Activated CD8-positive, alpha-beta memory T cell treated with anti-CD3 and anti-CD28 coated beads, Interleukin-2, amount 10 ng/mL, durations not matched to agents 7 days and 5 days (primary cell): ENCODE results near the gene PLEKHA7. TPM values are rescaled to one million over a fixed set of nuclear protein-coding genes. Genes with fewer than 3 reads are reported as not detected.

ENCODE experiments used
- ATAC-seq: fragments of 150-1000 bp; cut with Tn5 transposase; one replicate; pipeline ENCODE4 v1.10.0; 2021; ENCODE audit warnings: moderate library complexity
- CTCF ChIA-PET: fragments of 350-600 bp; sonication (Branson Sonifier 250); formaldehyde crosslinking; loops from one replicate; lab custom pipeline; 2021; ENCODE audit warnings: antibody characterized with exemption; lab: Charles Lee
- DNase-seq: peaks from one replicate; pipeline ENCODE4 v3.0.0-alpha.2; 2020
- H3K27ac Mint-ChIP-seq: one replicate; pipeline ENCODE4 v1.8.0; 2021; ENCODE audit warnings: mild to moderate bottlenecking, mixed read lengths
- H3K27me3 Mint-ChIP-seq: one replicate; pipeline ENCODE4 v1.8.0; 2021; ENCODE audit warnings: mixed read lengths
- H3K36me3 Mint-ChIP-seq: one replicate; pipeline ENCODE4 v1.8.0; 2021; ENCODE audit warnings: mild to moderate bottlenecking, mixed read lengths
- H3K4me1 Mint-ChIP-seq: one replicate; pipeline ENCODE4 v1.8.0; 2021; ENCODE audit warnings: mixed read lengths
- H3K4me3 Mint-ChIP-seq: one replicate; pipeline ENCODE4 v1.8.0; 2021; ENCODE audit warnings: mild to moderate bottlenecking, moderate library complexity, mixed read lengths
- H3K9me3 Mint-ChIP-seq: one replicate; pipeline ENCODE4 v1.8.0; 2022; ENCODE audit warnings: low read depth, mixed read lengths
- total RNA-seq, 2 experiments: library from RNA; stranded (reverse); gene quantifications; one replicate each; pipeline ENCODE4 v1.2.3, GENCODE V29; 2021

PLEKHA7 gene
- total RNA-seq, 2 experiments from 2014 or later: 1.1 to 9.7 TPM

DNA sequence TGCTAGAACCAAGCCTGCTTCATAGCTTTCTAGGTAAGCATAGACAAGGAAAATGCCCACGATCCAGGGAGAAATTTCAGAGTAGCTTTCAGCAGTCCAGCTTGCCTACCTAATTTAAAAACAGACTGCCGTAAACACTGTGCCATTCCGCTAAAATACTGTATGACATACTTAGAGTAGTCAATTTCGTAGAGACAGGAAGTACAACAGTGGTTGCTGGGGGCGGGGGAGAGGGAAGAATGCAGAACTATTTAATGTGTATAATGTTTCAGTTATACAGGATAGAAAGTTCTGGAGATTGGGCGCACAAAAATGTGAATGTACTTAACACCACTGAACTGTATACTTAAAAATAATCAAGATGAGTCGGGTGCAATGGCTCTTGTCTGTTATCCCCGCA is 219.1 kb downstream of the PLEKHA7 start:
- H3K36me3 Mint-ChIP-seq: no peaks in the 10 kb centered on the region
- no peak overlapping the region for H3K4me3 Mint-ChIP-seq

DNA sequence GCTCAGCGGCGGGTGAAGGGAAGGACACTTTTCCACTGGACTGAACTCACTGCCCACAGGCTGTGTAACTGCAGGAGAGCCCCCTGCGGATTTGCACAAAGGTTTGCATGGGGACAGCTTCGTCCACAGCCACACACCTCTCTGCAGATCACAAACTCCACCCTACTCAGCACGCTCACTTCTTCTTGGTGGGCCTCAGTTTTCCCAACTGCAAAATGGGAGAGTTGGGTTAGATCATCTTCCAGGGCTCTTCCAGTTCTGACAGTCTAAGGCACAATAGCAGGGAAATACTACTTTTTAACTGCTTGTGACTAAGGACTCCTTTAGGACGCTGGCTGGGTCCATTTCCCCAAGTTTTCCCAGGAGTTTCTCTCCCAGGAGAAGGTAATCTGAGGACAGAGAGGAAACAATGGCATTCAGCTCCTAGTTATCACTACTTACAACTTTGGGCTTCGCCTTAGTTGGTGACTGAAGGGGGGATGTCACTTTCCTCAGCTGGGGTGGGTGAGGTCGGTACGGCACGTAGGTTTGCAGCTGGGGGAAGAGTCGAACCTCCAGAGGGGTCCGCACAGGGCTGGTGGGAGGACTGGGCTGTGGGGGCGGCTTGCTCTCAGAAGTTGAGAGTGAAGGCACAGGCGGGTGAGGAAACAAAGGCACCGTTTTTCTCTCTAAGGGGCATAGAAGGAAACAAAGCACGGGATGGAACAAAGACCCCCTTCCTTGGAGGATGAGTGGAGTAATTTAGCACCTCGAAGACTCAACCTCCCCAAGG is 220.0 kb downstream of the PLEKHA7 start:
- Mint-ChIP-seq H3K9me3 (no peaks in the 10 kb centered on the region), H3K4me3 (no peak overlapping the region), H3K4me1 (peaks cover 8% of the 10 kb centered on the region), H3K27ac (no peak overlapping the region), H3K36me3 (no peaks in the 10 kb centered on the region), H3K27me3 (peaks cover 2% of the 10 kb centered on the region)
- CTCF ChIA-PET: no interaction called here
- DNase-seq (no peak), ATAC-seq (no peak)

More for the DNA sequence above, 219.1 kb downstream of the PLEKHA7 start:
- Mint-ChIP-seq H3K4me1 (peaks cover 10% of the 10 kb centered on the region), H3K27me3 (peaks cover 2% of the 10 kb centered on the region), H3K27ac (no peak overlapping the region), H3K9me3 (no peaks in the 10 kb centered on the region)
- no peak for ATAC-seq
- DNase-seq: no peak
- CTCF ChIA-PET: interaction anchor here (1.2 kb wide), 1 partner anchor 9 kb away, joined by 3 read pairs; no protein-coding TSS in a partner anchor

DNA sequence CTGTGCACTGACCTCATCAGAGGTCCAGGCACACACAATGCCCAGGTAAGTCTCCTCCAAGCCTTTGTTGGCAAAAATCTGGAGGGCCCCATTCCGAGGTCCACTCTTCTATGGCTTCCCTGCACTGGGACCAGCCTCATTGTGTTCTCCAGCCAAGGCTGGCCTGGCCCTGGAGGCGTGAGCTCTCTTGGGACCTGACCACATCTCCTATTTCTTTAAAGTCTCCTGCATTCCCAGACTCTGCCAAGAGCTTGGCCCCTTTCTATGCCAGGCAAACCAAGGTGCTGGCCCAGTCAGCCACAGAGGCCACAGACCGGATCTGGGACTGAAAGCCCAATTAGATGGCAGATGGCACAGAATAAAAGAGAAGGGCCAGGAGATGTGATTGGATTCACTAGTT is 220.7 kb downstream of the PLEKHA7 start:
- no peak for ATAC-seq
- no peaks in the 10 kb centered on the region for H3K36me3 Mint-ChIP-seq

DNA sequence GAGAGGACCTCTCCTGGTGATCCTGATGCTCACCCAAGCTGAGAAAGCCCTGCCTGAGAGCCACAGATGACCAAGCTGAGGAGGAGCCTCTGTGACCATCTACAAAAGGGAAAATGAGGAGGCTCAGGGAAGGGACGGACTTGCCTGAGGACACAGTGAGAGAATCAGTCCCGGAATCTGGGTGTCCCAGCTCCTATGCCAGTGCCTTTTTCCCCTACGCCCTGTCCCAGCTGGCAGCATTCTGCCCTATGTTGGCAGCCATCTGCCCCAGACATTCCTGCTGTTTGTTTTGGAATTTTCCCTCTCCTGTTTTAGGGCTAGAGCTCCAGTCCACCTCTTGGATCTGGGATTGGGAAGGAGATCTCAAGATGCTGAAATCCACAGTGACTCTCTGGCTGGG is 221.2 kb downstream of the PLEKHA7 start:
- CTCF ChIA-PET: no interaction called here
- ATAC-seq: no peak
- H3K9me3 Mint-ChIP-seq: no peaks in the 10 kb centered on the region
- H3K27me3 Mint-ChIP-seq: peaks cover 2% of the 10 kb centered on the region
- no peak for DNase-seq
- H3K4me1 Mint-ChIP-seq: peaks cover 8% of the 10 kb centered on the region
- no peak overlapping the region for H3K27ac Mint-ChIP-seq
- no peak overlapping the region for H3K4me3 Mint-ChIP-seq
- H3K36me3 Mint-ChIP-seq: no peaks in the 10 kb centered on the region

More for the DNA sequence above, 220.7 kb downstream of the PLEKHA7 start:
- DNase-seq: no peak
- Mint-ChIP-seq H3K27ac (no peak overlapping the region), H3K4me1 (peaks cover 8% of the 10 kb centered on the region), H3K27me3 (peaks cover 2% of the 10 kb centered on the region), H3K9me3 (no peaks in the 10 kb centered on the region), H3K4me3 (no peak overlapping the region)
- CTCF ChIA-PET: no interaction called here

DNA sequence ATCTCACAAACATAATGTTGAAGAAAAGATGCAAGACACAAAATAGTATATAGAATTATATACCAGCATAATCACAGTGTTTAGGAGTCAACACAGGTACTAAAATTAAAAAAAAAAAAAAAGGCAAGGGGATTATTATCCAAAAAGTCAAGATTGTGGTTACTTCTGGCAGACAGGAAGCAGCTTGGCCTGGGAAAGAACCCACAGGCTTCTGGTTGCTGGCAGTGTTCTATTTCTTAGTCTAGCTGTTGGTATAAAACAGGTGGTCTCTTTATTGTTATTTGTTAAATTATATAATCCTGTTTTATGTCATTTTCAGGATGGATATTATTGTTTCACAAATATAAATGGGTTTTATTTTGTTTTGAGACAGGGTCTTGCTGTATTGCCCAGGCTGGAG is 221.8 kb downstream of the PLEKHA7 start:
- no peak overlapping the region for H3K4me3 Mint-ChIP-seq
- H3K27me3 Mint-ChIP-seq: peaks cover 2% of the 10 kb centered on the region
- DNase-seq: no peak
- no peak overlapping the region for H3K27ac Mint-ChIP-seq
- H3K36me3 Mint-ChIP-seq: no peaks in the 10 kb centered on the region
- no peaks in the 10 kb centered on the region for H3K9me3 Mint-ChIP-seq
- no peak for ATAC-seq
- CTCF ChIA-PET: no interaction called here
- peaks cover 8% of the 10 kb centered on the region for H3K4me1 Mint-ChIP-seq

- CTCF ChIA-PET: no interaction called here
- no peak for ATAC-seq
- peaks cover 8% of the 10 kb centered on the region for H3K4me1 Mint-ChIP-seq
- H3K27me3 Mint-ChIP-seq: peaks cover 2% of the 10 kb centered on the region
- DNase-seq: no peak
- H3K36me3 Mint-ChIP-seq: no peaks in the 10 kb centered on the region
- no peak overlapping the region for H3K27ac Mint-ChIP-seq
- H3K9me3 Mint-ChIP-seq: no peaks in the 10 kb centered on the region
- no peak overlapping the region for H3K4me3 Mint-ChIP-seq
Observed at GRCh38 chr11:16791191-16791961, 222.8 kb downstream of the PLEKHA7 start.

GRCh38 chr11:16790486-16791190 is 223.6 kb downstream of the PLEKHA7 start:
- CTCF ChIA-PET: no interaction called here
- no peak for DNase-seq

GRCh38 chr11:16789560-16790485 is 224.4 kb downstream of the PLEKHA7 start:
- Mint-ChIP-seq H3K4me3 (no peak overlapping the region), H3K9me3 (no peaks in the 10 kb centered on the region), H3K4me1 (peaks cover 8% of the 10 kb centered on the region), H3K27me3 (peaks cover 2% of the 10 kb centered on the region), H3K36me3 (no peaks in the 10 kb centered on the region), H3K27ac (no peak overlapping the region)
- no peak for ATAC-seq
- CTCF ChIA-PET: interaction anchor here (1.0 to 6.0 kb wide), 3 partner anchors 11 to 31 kb away, joined by 4 to 29 read pairs (median 8); no protein-coding TSS in a partner anchor
- DNase-seq: no peak

More at GRCh38 chr11:16790486-16791190, 223.6 kb downstream of the PLEKHA7 start:
- no peak for ATAC-seq
- Mint-ChIP-seq H3K9me3 (no peaks in the 10 kb centered on the region), H3K4me3 (no peak overlapping the region), H3K36me3 (no peaks in the 10 kb centered on the region), H3K27ac (no peak overlapping the region), H3K27me3 (peaks cover 2% of the 10 kb centered on the region), H3K4me1 (peaks cover 8% of the 10 kb centered on the region)

DNA sequence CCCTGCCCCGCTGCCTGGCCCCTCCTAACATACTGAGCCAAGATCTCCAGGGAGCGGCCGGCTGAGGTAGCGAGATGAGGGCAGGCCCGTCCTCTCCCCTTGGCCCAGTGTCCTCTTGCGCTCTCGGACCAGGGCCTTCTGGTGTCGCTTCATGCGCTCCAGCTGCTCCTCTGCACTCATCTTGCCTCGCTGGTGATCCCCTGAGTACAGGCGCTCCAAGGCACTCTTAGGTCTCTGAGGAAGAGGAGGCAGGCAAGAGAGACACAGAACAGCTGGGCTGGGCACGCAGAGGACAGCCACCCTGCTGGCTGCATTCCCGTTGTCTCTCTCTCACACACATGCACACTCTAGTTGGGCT is 225.2 kb downstream of the PLEKHA7 start:
- H3K4me1 Mint-ChIP-seq: peaks cover 8% of the 10 kb centered on the region
- ATAC-seq: no peak
- CTCF ChIA-PET: interaction anchor here (0.7 to 6.0 kb wide), 5 partner anchors 11 to 180 kb away, joined by 3 to 29 read pairs (median 4); no protein-coding TSS in a partner anchor
- peaks cover 2% of the 10 kb centered on the region for H3K27me3 Mint-ChIP-seq
- H3K36me3 Mint-ChIP-seq: no peaks in the 10 kb centered on the region
- H3K27ac Mint-ChIP-seq: no peak overlapping the region
- no peaks in the 10 kb centered on the region for H3K9me3 Mint-ChIP-seq
- DNase-seq: no peak
- no peak overlapping the region for H3K4me3 Mint-ChIP-seq

- CTCF ChIA-PET: interaction anchor here (0.5 to 6.0 kb wide), 10 partner anchors 9 to 275 kb away, joined by 3 to 29 read pairs (median 4); no protein-coding TSS in a partner anchor
- H3K27ac Mint-ChIP-seq: no peak overlapping the region
- no peaks in the 10 kb centered on the region for H3K9me3 Mint-ChIP-seq
- H3K27me3 Mint-ChIP-seq: peaks cover 2% of the 10 kb centered on the region
- H3K36me3 Mint-ChIP-seq: no peaks in the 10 kb centered on the region
- peaks cover 8% of the 10 kb centered on the region for H3K4me1 Mint-ChIP-seq
- H3K4me3 Mint-ChIP-seq: no peak overlapping the region
- peak; percentile 62 for DNase-seq
- peak; percentile 74 for ATAC-seq
Observed at GRCh38 chr11:16788141-16789062, 225.8 kb downstream of the PLEKHA7 start.

DNA sequence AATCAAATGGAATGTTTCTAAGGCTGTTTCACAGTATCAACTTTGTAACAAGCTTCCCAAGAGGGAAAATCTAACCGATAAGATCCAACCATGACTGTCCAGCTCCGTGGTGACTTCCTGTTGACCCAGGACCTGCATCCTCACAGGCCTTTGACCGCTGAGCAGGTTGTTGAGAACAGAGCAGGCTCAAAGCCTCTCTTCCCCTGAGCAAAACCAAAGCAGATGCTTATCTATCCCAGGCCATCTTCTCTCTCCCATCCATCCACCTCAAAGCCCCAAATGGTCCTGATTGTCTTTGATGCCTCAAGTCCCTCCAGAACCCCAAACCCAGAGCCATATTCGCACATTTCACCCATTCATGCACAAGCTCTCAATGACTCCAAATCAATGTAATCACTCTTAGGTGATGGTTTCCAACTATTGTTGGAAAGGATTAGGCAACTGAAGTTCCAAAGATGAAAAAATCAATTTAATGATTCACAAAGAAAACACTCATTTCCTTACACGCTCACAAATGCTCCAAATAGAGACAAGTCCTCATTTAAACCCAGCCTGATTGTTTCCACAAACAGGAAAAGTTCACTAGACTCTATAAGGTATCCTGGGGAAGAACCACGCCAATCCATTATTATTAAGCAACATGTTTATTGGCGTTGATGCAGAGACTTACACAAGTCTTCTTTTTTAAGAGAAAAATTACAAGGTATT is 227.0 kb downstream of the PLEKHA7 start:
- DNase-seq (no peak), ATAC-seq (no peak)
- Mint-ChIP-seq H3K4me3 (no peak overlapping the region), H3K27me3 (peaks cover 2% of the 10 kb centered on the region), H3K36me3 (no peaks in the 10 kb centered on the region), H3K9me3 (no peaks in the 10 kb centered on the region), H3K4me1 (peaks cover 8% of the 10 kb centered on the region), H3K27ac (no peak overlapping the region)
- CTCF ChIA-PET: interaction anchor here (1.1 to 6.0 kb wide), 5 partner anchors 10 to 276 kb away, joined by 3 to 29 read pairs (median 5); no protein-coding TSS in a partner anchor
